NT2/D1 (cell line): ENCODE data around the gene GPA33.

Experiments
- YY1 ChIP-seq: IDR thresholded peaks from 2 replicates; pipeline ENCODE4 v1.6.1; 2011; ENCODE audit not compliant: insufficient read length, insufficient read depth
- ZNF274 ChIP-seq: IDR thresholded peaks from 2 replicates; pipeline ENCODE4 v1.6.1; 2011; ENCODE audit warnings: mild to moderate bottlenecking, low read depth, low read length

DNA sequence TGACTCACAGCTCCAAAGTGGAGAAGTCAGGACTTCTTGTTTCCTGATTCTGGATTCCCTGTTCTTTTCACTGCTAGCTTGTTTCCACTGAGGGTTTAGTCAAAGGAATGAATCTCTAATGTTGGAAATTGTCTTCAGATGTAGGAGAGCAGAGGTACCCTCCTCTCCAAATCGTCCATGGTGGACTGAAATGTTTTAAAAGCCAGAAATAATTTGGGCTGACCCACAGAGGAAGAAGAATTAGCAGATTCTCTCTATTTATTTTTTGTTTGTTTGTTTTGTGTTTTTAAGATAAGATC, 30.4 kb downstream of the GPA33 start:
- TF ChIP-seq ZNF274 = no peak
- no peak for TF ChIP-seq YY1
